ENCODE results near the gene TIAM1. TPM values are rescaled to one million over a fixed set of nuclear protein-coding genes. Genes with fewer than 3 reads are reported as not detected.

The TIAM1 gene
- total RNA-seq, 6 experiments from 2014 or later: 4.8 to 12.5 (median 7.7) TPM

DNA sequence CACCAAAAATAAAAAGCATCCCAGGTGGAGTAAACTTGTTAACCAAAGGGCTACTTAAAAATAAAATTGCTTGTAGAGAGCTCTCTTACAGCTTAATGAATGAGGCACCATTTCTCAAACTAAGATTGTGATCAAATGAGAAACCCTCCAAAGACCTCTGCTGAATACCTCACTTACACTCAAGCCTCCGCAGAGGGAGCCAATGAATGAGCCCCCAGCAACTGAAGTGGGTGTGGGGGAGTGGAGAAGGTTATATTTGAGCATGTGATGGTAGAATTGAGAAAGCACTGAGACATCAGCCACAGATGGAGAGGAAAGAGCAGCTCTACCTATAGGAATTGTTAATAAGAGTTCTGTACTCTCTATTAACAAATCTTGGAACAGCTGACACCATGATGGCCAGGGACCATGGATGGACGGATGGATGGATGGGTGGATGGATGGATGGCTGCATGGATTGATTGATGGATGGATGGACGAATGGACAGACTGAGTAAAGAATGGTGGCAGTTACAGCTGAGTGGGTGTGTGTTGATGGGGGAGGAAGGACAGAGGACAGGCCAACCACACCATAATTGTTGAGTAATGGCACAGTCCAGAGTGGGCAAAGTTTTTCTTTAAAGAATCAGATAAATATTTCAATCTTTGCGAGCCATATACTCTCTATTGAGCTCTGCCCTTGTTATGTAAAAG lies 20.3 kb upstream of the TIAM1 start:
- Histone ChIP-seq H3K27me3 (no peaks in the 10 kb centered on the region), H3K27ac (no peak overlapping the region), H3K9me3 (no peaks in the 10 kb centered on the region), H3K4me3 (no peak overlapping the region), H3K4me1 (no peaks in the 10 kb centered on the region), H3K36me3 (no peaks in the 10 kb centered on the region)
- intact Hi-C loops (cut with DNase I): no loop called here
- WGBS (ENCODE audit: insufficient coverage, low coverage, low lambda C conversion rate, missing lambda C conversion rate): 70% methylated on average over 4 of the region's 4 CpGs
- TF ChIP-seq POLR2A (IDR thresholded peaks at IDR 0.05) (no peak), CTCF (IDR thresholded peaks at IDR 0.05) (no peak)
- ATAC-seq: no peak
- DNase-seq: no peak

DNA sequence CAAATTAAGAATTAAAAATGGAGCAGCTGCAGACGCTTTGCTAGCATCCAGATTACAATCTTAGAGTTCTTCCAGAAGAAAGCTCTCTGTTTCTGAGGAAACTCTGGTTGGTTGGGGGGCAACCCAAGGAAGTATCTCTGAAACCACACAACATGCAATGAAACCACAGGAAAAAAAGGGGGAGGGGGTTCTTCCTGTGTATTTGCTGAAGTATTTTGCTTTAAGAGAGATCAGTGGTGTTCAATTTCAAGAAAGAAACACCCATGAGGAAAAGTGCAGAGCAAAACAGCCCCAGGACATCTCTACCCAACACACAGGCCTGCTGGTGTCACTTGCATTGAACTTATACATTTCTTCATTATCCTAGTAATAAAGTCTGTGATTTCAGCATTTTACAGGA lies 19.7 kb upstream of the TIAM1 start:
- ATAC-seq: no peak
- 64% methylated on average over 1 of the region's 1 CpG for WGBS (ENCODE audit: insufficient coverage, low coverage, low lambda C conversion rate, missing lambda C conversion rate)
- TF ChIP-seq CTCF (IDR thresholded peaks at IDR 0.05) (no peak), POLR2A (IDR thresholded peaks at IDR 0.05) (no peak)

DNA sequence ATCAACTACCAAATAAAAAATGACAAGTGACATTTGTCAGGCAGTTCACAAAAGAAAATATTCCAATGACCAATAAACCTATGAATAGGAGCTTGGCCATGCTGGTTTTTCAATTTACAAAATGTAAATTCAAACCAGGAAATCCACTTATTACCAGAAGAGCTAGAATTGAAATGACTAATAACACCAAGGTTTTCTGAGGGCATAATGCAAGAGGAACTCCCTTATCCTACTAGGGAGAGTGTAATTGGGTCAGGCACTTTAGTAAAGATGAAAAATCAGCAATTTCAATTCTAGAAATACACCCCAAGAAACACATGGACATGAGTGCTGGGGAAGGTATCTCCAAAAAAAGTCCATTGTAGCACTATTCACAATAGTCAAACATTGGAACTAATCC lies 16.7 kb upstream of the TIAM1 start:
- no peak overlapping the region for H3K4me3 ChIP-seq
- no peaks in the 10 kb centered on the region for H3K9me3 ChIP-seq
- H3K36me3 ChIP-seq: no peaks in the 10 kb centered on the region
- no peak for ATAC-seq
- no peaks in the 10 kb centered on the region for H3K4me1 ChIP-seq
- no peak for DNase-seq
- intact Hi-C loops (cut with DNase I): no loop called here
- no peaks in the 10 kb centered on the region for H3K27me3 ChIP-seq
- H3K27ac ChIP-seq: no peak overlapping the region
- no peak for TF ChIP-seq CTCF (IDR thresholded peaks at IDR 0.05)
- TF ChIP-seq POLR2A (IDR thresholded peaks at IDR 0.05): no peak

More for the DNA sequence above, 19.7 kb upstream of the TIAM1 start:
- Histone ChIP-seq H3K4me1 (no peaks in the 10 kb centered on the region), H3K36me3 (no peaks in the 10 kb centered on the region), H3K9me3 (no peaks in the 10 kb centered on the region), H3K27me3 (no peaks in the 10 kb centered on the region), H3K4me3 (no peak overlapping the region), H3K27ac (no peak overlapping the region)
- intact Hi-C loops (cut with DNase I): no loop called here
- DNase-seq: no peak

DNA sequence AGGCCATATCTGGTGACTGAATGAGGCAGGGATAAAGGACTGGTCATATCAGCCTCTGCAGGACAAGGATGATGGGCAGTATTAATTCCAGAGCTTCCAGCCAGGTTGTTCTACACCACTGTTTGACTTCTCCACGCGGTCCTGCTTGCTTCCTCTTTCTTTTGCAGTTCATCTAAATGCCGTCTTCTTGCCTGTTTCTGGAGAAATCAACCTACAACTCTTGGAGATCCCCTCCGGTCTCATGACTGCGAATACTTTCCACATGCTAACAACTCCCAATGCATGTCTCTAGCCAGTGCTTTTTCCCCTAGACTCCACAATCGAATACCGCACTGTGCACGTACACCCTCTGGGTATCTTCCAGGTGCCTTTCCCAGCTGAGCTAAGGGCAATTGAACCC lies 14.1 kb upstream of the TIAM1 start:
- H3K4me3 ChIP-seq: no peak overlapping the region
- H3K36me3 ChIP-seq: no peaks in the 10 kb centered on the region
- no peaks in the 10 kb centered on the region for H3K9me3 ChIP-seq
- ATAC-seq: no peak
- H3K4me1 ChIP-seq: peaks cover 0 to 3% (median 0%) of the 10 kb centered on the region in 4 donors
- intact Hi-C loops (cut with DNase I): no loop called here
- H3K27ac ChIP-seq: no peak overlapping the region
- TF ChIP-seq POLR2A (IDR thresholded peaks at IDR 0.05): no peak
- TF ChIP-seq CTCF (IDR thresholded peaks at IDR 0.05): no peak
- DNase-seq: no peak
- H3K27me3 ChIP-seq: no peaks in the 10 kb centered on the region
- 84% methylated on average over 8 of the region's 8 CpGs for WGBS (ENCODE audit: insufficient coverage, low coverage, low lambda C conversion rate, missing lambda C conversion rate)

DNA sequence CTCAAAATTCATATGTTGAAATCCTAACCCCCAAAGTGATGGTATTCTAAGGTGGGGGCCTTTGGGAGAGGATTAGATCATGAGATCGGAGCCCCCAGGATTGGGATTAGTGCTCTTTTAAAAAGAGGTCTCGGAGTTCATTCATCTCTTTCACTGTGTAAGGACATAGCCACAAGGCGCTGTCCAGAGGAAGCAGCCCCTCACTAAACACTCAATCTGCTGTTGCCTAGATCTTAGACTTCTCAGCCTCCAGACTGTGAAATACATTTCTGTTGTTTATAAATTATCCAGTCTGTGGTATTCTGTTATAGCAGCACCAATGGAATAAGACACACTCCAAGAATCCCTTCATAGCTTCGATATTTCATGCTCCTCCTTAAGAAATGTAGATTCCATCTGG lies 12.4 kb upstream of the TIAM1 start:
- DNase-seq: no peak
- intact Hi-C loops (cut with DNase I): no loop called here

More for the DNA sequence above, 12.4 kb upstream of the TIAM1 start:
- TF ChIP-seq POLR2A (IDR thresholded peaks at IDR 0.05): no peak
- TF ChIP-seq CTCF (IDR thresholded peaks at IDR 0.05): no peak
- Histone ChIP-seq H3K9me3 (no peaks in the 10 kb centered on the region), H3K4me1 (peaks cover 0 to 3% (median 0%) of the 10 kb centered on the region in 4 donors), H3K36me3 (no peaks in the 10 kb centered on the region), H3K27ac (no peak overlapping the region), H3K27me3 (no peaks in the 10 kb centered on the region), H3K4me3 (no peak overlapping the region)
- WGBS (ENCODE audit: insufficient coverage, low coverage, low lambda C conversion rate, missing lambda C conversion rate): 76% methylated on average over 2 of the region's 4 CpGs
- ATAC-seq: no peak

Data from right lobe of liver (tissue), 6 donors.